ENCODE measurements around the gene ALDH3B2. TPM values are rescaled to one million over a fixed set of nuclear protein-coding genes. Genes with fewer than 3 reads are reported as not detected.

ALDH3B2 gene
- total RNA-seq, 2 experiments from 2014 or later: 1.5 to 8.0 TPM

GRCh38 chr11:67629386-67630227 is 44.8 kb downstream of the ALDH3B2 start, which contains the start of gene NUDT8:
TSS of gene NUDT8 (minus strand) at chr11:67629937. CDS start at chr11:67629911, 26 bp downstream.
- peak within 1 kb of the TSS; percentile 97 for H3K4me2 ChIP-seq (ENCODE audit: low read length)
- H3K27ac ChIP-seq (ENCODE audit: low read depth, low read length, poor library complexity, severe bottlenecking): peak within 1 kb of the TSS; percentile 87
- peaks cover 23% of the 10 kb centered on the region for H3K4me1 ChIP-seq (ENCODE audit: insufficient read depth, low read length, poor library complexity, severe bottlenecking)
- no peak for TF ChIP-seq EZH2phosphoT487 (IDR thresholded peaks at IDR 0.05; ENCODE audit: borderline replicate concordance, low read depth, low read length)
- TF ChIP-seq CTCF (conservative IDR thresholded peaks at IDR 0.05; ENCODE audit: low read length): peak; percentile 67
- H3K9me2 ChIP-seq (ENCODE audit: insufficient read depth, low read length): no peaks in the 10 kb centered on the region
- intact Hi-C loops (cut with micrococcal nuclease; ENCODE audit: unreplicated experiment): loop anchor here (1.0 to 5.0 kb wide), 4 partner anchors 16 to 163 kb away; partner anchors contain the start of gene GSTP1
- DNase-seq (ENCODE audit: low spot score): peak; percentile 96
- POLR2A ChIA-PET: interaction anchor here (0.5 to 2.1 kb wide), 5 partner anchors 16 to 47 kb away, joined by 3 to 10 read pairs (median 5); partner anchors contain the start of gene GSTP1
- H3K79me2 ChIP-seq (ENCODE audit: insufficient read depth, low read depth, low read length): no peaks in the 10 kb centered on the region
- CTCF ChIA-PET (ENCODE audit: unreplicated experiment): interaction anchor here (0.6 to 1.9 kb wide), 5 partner anchors 10 to 19 kb away, joined by 3 to 6 read pairs (median 5); partner anchors contain the start of gene TBX10
- peak within 1 kb of the TSS; percentile 77 for H3K4me3 ChIP-seq (ENCODE audit: low read depth, low read length, poor library complexity, severe bottlenecking)
- H3K9me3 ChIP-seq (ENCODE audit: low read length): no peaks in the 10 kb centered on the region
- BruUV-seq (replicated peaks): no TSS peak
- peak within 1 kb of the TSS; percentile 68; the same call in 1 of the 2 replicates for H2AFZ ChIP-seq (ENCODE audit: low read length)
- H3K36me3 ChIP-seq (ENCODE audit: insufficient read depth, low read length): no peaks in the 10 kb centered on the region
- H4K20me1 ChIP-seq (ENCODE audit: insufficient read depth, low read length): no peaks in the 10 kb centered on the region

GRCh38 chr11:67628710-67629385 is 45.6 kb downstream of the ALDH3B2 start:
- H3K9me2 ChIP-seq (ENCODE audit: insufficient read depth, low read length): no peaks in the 10 kb centered on the region
- H3K4me1 ChIP-seq (ENCODE audit: insufficient read depth, low read length, poor library complexity, severe bottlenecking): peaks cover 23% of the 10 kb centered on the region
- ChIA-PET CTCF (ENCODE audit: unreplicated experiment) (interaction anchor here (1.6 to 1.9 kb wide), 2 partner anchors 17 to 19 kb away, joined by 5 to 6 read pairs; no protein-coding TSS in a partner anchor), POLR2A (interaction anchor here (0.5 to 2.1 kb wide), 4 partner anchors 16 to 47 kb away, joined by 3 to 10 read pairs (median 4); partner anchors contain the start of gene GSTP1)
- H3K9me3 ChIP-seq (ENCODE audit: low read length): no peaks in the 10 kb centered on the region
- H4K20me1 ChIP-seq (ENCODE audit: insufficient read depth, low read length): no peaks in the 10 kb centered on the region
- H3K27ac ChIP-seq (ENCODE audit: low read depth, low read length, poor library complexity, severe bottlenecking): peak overlapping the region; percentile 87
- H3K4me3 ChIP-seq (ENCODE audit: low read depth, low read length, poor library complexity, severe bottlenecking): peak overlapping the region; percentile 77
- DNase-seq (ENCODE audit: low spot score): no peak
- H2AFZ ChIP-seq (ENCODE audit: low read length): peak overlapping the region; percentile 11; the same call in 1 of the 2 replicates
- no peaks in the 10 kb centered on the region for H3K79me2 ChIP-seq (ENCODE audit: insufficient read depth, low read depth, low read length)
- H3K36me3 ChIP-seq (ENCODE audit: insufficient read depth, low read length): no peaks in the 10 kb centered on the region
- peak overlapping the region; percentile 88 for H3K4me2 ChIP-seq (ENCODE audit: low read length)
- TSS peak; percentile 44 for BruUV-seq (replicated peaks)
- intact Hi-C loops (cut with micrococcal nuclease; ENCODE audit: unreplicated experiment): loop anchor here (2.0 to 5.0 kb wide), 2 partner anchors 30 to 163 kb away; no protein-coding TSS in a partner anchor
- TF ChIP-seq CTCF (conservative IDR thresholded peaks at IDR 0.05; ENCODE audit: low read length) (peak; percentile 88; the same call in 1 of the 2 replicates), EZH2phosphoT487 (IDR thresholded peaks at IDR 0.05; ENCODE audit: borderline replicate concordance, low read depth, low read length) (no peak)

Data from OCI-LY7 (cell line).